Embryonic facial prominence (tissue), 1 donor: Measurements from ENCODE around the gene GYPC.

Experiments used
- DNase-seq: peaks from one replicate; pipeline ENCODE4 v3.0.0-alpha.2; 2016; ENCODE audit errors: extremely low spot score

The GYPC gene

GRCh38 chr2:126730655-126731054 is 74.7 kb downstream of the GYPC start:
- no peak for DNase-seq

- no peak for DNase-seq
Observed at GRCh38 chr2:126731353-126731752, 75.4 kb downstream of the GYPC start.

GRCh38 chr2:126732682-126733245 is 76.8 kb downstream of the GYPC start:
- no peak for DNase-seq

- DNase-seq, result no peak
Observed at GRCh38 chr2:126733795-126734194, 77.8 kb downstream of the GYPC start.

- DNase-seq, result no peak
Observed at GRCh38 chr2:126736133-126736874, 80.3 kb downstream of the GYPC start.

GRCh38 chr2:126739141-126739540 is 83.2 kb downstream of the GYPC start:
- DNase-seq, result no peak

GRCh38 chr2:126744640-126745039 is 88.7 kb downstream of the GYPC start:
- DNase-seq, result no peak
